ENCODE measurements around the gene NFIC. TPM values are rescaled to one million over a fixed set of nuclear protein-coding genes. Genes with fewer than 3 reads are reported as not detected.

Gene NFIC
- polyA plus RNA-seq, 2 of the 4 experiments (the other 2 are of a cell fraction) = 2.6 to 34.9 TPM

- DNase-seq (ENCODE audit: low read depth in 1 of 2, low spot score in 1 of 2) (no peak), ATAC-seq (peak in 1 of 2 experiments; percentile 63; a peak in 5 of 6 replicates), FAIRE-seq (no peak)
- TF ChIP-seq, protein P1, sequence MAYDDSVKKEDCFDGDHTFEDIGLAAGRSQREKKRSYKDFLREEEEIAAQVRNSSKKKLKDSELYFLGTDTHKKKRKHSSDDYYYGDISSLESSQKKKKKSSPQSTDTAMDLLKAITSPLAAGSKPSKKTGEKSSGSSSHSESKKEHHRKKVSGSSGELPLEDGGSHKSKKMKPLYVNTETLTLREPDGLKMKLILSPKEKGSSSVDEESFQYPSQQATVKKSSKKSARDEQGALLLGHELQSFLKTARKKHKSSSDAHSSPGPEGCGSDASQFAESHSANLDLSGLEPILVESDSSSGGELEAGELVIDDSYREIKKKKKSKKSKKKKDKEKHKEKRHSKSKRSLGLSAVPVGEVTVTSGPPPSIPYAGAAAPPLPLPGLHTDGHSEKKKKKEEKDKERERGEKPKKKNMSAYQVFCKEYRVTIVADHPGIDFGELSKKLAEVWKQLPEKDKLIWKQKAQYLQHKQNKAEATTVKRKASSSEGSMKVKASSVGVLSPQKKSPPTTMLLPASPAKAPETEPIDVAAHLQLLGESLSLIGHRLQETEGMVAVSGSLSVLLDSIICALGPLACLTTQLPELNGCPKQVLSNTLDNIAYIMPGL (CRISPR knock-in tag; IDR thresholded peaks at IDR 0.05; ENCODE audit: borderline replicate concordance) = no peak
- TF ChIP-seq POLR2A (IDR thresholded peaks at IDR 0.05; ENCODE audit: low read length) = no peak
- TF ChIP-seq RAD21 (conservative IDR thresholded peaks at IDR 0.05 in 1 of 2, IDR thresholded peaks at IDR 0.05 in 1 of 2) = no peak
- TF ChIP-seq ELK1 (IDR thresholded peaks at IDR 0.05; ENCODE audit: low read depth, low read length) = no peak
- CTCF ChIA-PET = interaction anchor here (1.3 kb wide), 1 partner anchor 80 kb away, joined by 3 read pairs; no protein-coding TSS in a partner anchor
- no peaks in the 10 kb centered on the region for H3K9me3 ChIP-seq
- POLR2A ChIA-PET = no interaction called here
- H3K4me2 ChIP-seq = peak overlapping the region; percentile 87
- H3K27ac ChIP-seq = peak overlapping the region; percentile 95 to 100
- H3K4me1 ChIP-seq = peaks cover 41% of the 10 kb centered on the region
- peak overlapping the region; percentile 97 for H3K4me3 ChIP-seq
- WGBS (ENCODE audit: missing lambda C conversion rate) = no CpG with 5 or more reads among the region's 81 CpGs
Measured at GRCh38 chr19:3359919-3360420, 6.4 kb upstream of the NFIC start.

- 9% methylated on average over 9 of the region's 90 CpGs for WGBS (ENCODE audit: missing lambda C conversion rate)
- TF ChIP-seq NR3C1 (IDR thresholded peaks at IDR 0.05) = no peak
- TF ChIP-seq, protein P2, sequence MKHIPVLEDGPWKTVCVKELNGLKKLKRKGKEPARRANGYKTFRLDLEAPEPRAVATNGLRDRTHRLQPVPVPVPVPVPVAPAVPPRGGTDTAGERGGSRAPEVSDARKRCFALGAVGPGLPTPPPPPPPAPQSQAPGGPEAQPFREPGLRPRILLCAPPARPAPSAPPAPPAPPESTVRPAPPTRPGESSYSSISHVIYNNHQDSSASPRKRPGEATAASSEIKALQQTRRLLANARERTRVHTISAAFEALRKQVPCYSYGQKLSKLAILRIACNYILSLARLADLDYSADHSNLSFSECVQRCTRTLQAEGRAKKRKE (CRISPR knock-in tag; IDR thresholded peaks at IDR 0.05; ENCODE audit: low read depth) = no peak
- no peak for TF ChIP-seq NPAS2 (CRISPR knock-in tag; IDR thresholded peaks at IDR 0.05; ENCODE audit: borderline replicate concordance)
- peak; percentile 90 for TF ChIP-seq MAX (IDR thresholded peaks at IDR 0.05)
- TF ChIP-seq ESRRA (IDR thresholded peaks at IDR 0.05; ENCODE audit: borderline replicate concordance, low read length) = no peak
- TF ChIP-seq JUN (IDR thresholded peaks at IDR 0.05) = peak in 1 of 2 experiments; percentile 13; a peak in 1 of 5 replicates
- TF ChIP-seq BHLHE40 (IDR thresholded peaks at IDR 0.05; ENCODE audit: low read depth, low read length) = no peak
- TF ChIP-seq MYC (IDR thresholded peaks at IDR 0.05; ENCODE audit: borderline replicate concordance, low read length) = peak; percentile 47; the same call in 1 of the 2 replicates
- TF ChIP-seq CHD4 (IDR thresholded peaks at IDR 0.05; ENCODE audit: borderline replicate concordance) = no peak
- TF ChIP-seq RAD21 (conservative IDR thresholded peaks at IDR 0.05 in 1 of 2, IDR thresholded peaks at IDR 0.05 in 1 of 2) = peak; percentile 13 to 18; a peak in 1 of 5 replicates
- TF ChIP-seq HOXA7 (CRISPR knock-in tag; IDR thresholded peaks at IDR 0.05) = no peak
- peak; percentile 24; the same call in 1 of the 3 replicates for TF ChIP-seq CTCF (IDR thresholded peaks at IDR 0.05)
- ChIA-PET CTCF (interaction anchor here (0.6 to 1.3 kb wide), 3 partner anchors 19 to 79 kb away, joined by 3 read pairs; no protein-coding TSS in a partner anchor), POLR2A (no interaction called here)
- H3K27ac ChIP-seq = peak overlapping the region; percentile 95 to 100
- peak; percentile 42 for ATAC-seq
- no peaks in the 10 kb centered on the region for H3K9me3 ChIP-seq
- no peak for FAIRE-seq
- H3K4me2 ChIP-seq = peak overlapping the region; percentile 87
- H3K4me3 ChIP-seq = peak overlapping the region; percentile 97
- H3K4me1 ChIP-seq = peaks cover 48% of the 10 kb centered on the region
- no peak for DNase-seq (ENCODE audit: low read depth in 1 of 2, low spot score in 1 of 2)
Measured at GRCh38 chr19:3360421-3361383, 5.7 kb upstream of the NFIC start.

Measured in A549 (cell line).